Measurements from ENCODE around the gene HOXD4. TPM values are rescaled to one million over a fixed set of nuclear protein-coding genes. Genes with fewer than 3 reads are reported as not detected.

HOXD4 gene
- not detected for total RNA-seq (ENCODE audit: unreplicated experiment)
- long read RNA-seq = 0 reads

- H3K27ac Mint-ChIP-seq (ENCODE audit: unreplicated experiment) = no peak within 1 kb of the TSS
- peak; percentile 25 for DNase-seq
Observed at GRCh38 chr2:176151442-176152287, at the start of gene HOXD4. HOXD4 (plus strand) TSS chr2:176151550; CDS start chr2:176151634, 84 bp downstream.

GRCh38 chr2:176101842-176102241, 49.5 kb upstream of the HOXD4 start:
- Mint-ChIP-seq H3K4me3 (ENCODE audit: unreplicated experiment) (no peak overlapping the region), H3K4me1 (ENCODE audit: low read depth, unreplicated experiment) (peaks cover 13% of the 10 kb centered on the region), H3K27ac (ENCODE audit: unreplicated experiment) (no peak overlapping the region), H3K36me3 (ENCODE audit: unreplicated experiment) (no peaks in the 10 kb centered on the region), H3K9me3 (ENCODE audit: unreplicated experiment) (peaks cover 10% of the 10 kb centered on the region), H3K27me3 (ENCODE audit: unreplicated experiment) (peaks cover 59% of the 10 kb centered on the region)
- TF ChIP-seq CTCF (IDR thresholded peaks at IDR 0.05; ENCODE audit: partially characterized antibody, unreplicated experiment) = no peak
- DNase-seq = no peak

More at GRCh38 chr2:176151442-176152287, at the start of gene HOXD4:
- no peaks in the 10 kb centered on the region for H3K4me1 Mint-ChIP-seq (ENCODE audit: low read depth, unreplicated experiment)
- peaks cover 10% of the 10 kb centered on the region for H3K9me3 Mint-ChIP-seq (ENCODE audit: unreplicated experiment)
- no peak for TF ChIP-seq CTCF (IDR thresholded peaks at IDR 0.05; ENCODE audit: partially characterized antibody, unreplicated experiment)
- H3K27me3 Mint-ChIP-seq (ENCODE audit: unreplicated experiment) = peaks cover 41% of the 10 kb centered on the region
- no peak within 1 kb of the TSS for H3K4me3 Mint-ChIP-seq (ENCODE audit: unreplicated experiment)
- H3K36me3 Mint-ChIP-seq (ENCODE audit: unreplicated experiment) = no peaks in the 10 kb centered on the region

- DNase-seq = no peak
- H3K36me3 Mint-ChIP-seq (ENCODE audit: unreplicated experiment) = no peaks in the 10 kb centered on the region
- no peak overlapping the region for H3K4me3 Mint-ChIP-seq (ENCODE audit: unreplicated experiment)
- peaks cover 10% of the 10 kb centered on the region for H3K4me1 Mint-ChIP-seq (ENCODE audit: low read depth, unreplicated experiment)
- peaks cover 10% of the 10 kb centered on the region for H3K9me3 Mint-ChIP-seq (ENCODE audit: unreplicated experiment)
- H3K27ac Mint-ChIP-seq (ENCODE audit: unreplicated experiment) = no peak overlapping the region
- H3K27me3 Mint-ChIP-seq (ENCODE audit: unreplicated experiment) = peaks cover 58% of the 10 kb centered on the region
- TF ChIP-seq CTCF (IDR thresholded peaks at IDR 0.05; ENCODE audit: partially characterized antibody, unreplicated experiment) = no peak
Observed at GRCh38 chr2:176102309-176102866, 49.0 kb upstream of the HOXD4 start.

GRCh38 chr2:176103194-176103593, 48.2 kb upstream of the HOXD4 start:
- Mint-ChIP-seq H3K4me1 (ENCODE audit: low read depth, unreplicated experiment) (peaks cover 6% of the 10 kb centered on the region), H3K36me3 (ENCODE audit: unreplicated experiment) (no peaks in the 10 kb centered on the region), H3K4me3 (ENCODE audit: unreplicated experiment) (no peak overlapping the region), H3K27ac (ENCODE audit: unreplicated experiment) (no peak overlapping the region), H3K27me3 (ENCODE audit: unreplicated experiment) (peaks cover 52% of the 10 kb centered on the region), H3K9me3 (ENCODE audit: unreplicated experiment) (peaks cover 5% of the 10 kb centered on the region)
- no peak for DNase-seq
- no peak for TF ChIP-seq CTCF (IDR thresholded peaks at IDR 0.05; ENCODE audit: partially characterized antibody, unreplicated experiment)

Measured in glutamatergic neuron (in vitro differentiated cells).